Skeletal muscle cell (primary cell): ENCODE results near the gene TMEM186.
A peak's percentile ranks its signal among the peaks of the same experiment; 100 is the strongest.
"Not testable (repeated sequence)": the region's sequence is repeated elsewhere in the genome, so short reads cannot be mapped to it uniquely, and the experiment has no call there.

Experiments used
- DNase-seq: peaks from one replicate; pipeline ENCODE4 v3.0.0-alpha.2; 2010; ENCODE audit warnings: low read depth
- H3K4me3 ChIP-seq: 2 replicates; pipeline ENCODE4 v1.5.1; 2011; ENCODE audit warnings: low read depth, mild to moderate bottlenecking, control low read depth, low read length, moderate library complexity

TMEM186 gene

GRCh38 chr16:8814095-8814806 is 16.8 kb upstream of the TMEM186 start:
- H3K4me3 ChIP-seq, result no peak overlapping the region
- DNase-seq, result no peak

GRCh38 chr16:8812162-8812843 is 14.9 kb upstream of the TMEM186 start:
- no peak for DNase-seq
- no peak overlapping the region for H3K4me3 ChIP-seq

- no peak overlapping the region for H3K4me3 ChIP-seq
- DNase-seq, result no peak
Observed at GRCh38 chr16:8808613-8809353, 11.3 kb upstream of the TMEM186 start.

- no peak for DNase-seq
- H3K4me3 ChIP-seq, result no peak overlapping the region
Observed at GRCh38 chr16:8808009-8808408, 10.6 kb upstream of the TMEM186 start.

GRCh38 chr16:8807189-8807588 is 9.8 kb upstream of the TMEM186 start:
- H3K4me3 ChIP-seq, result no peak overlapping the region
- DNase-seq, result no peak

- DNase-seq, result no peak
- H3K4me3 ChIP-seq, result no peak overlapping the region
Observed at GRCh38 chr16:8806272-8806983, 9.0 kb upstream of the TMEM186 start.

GRCh38 chr16:8804313-8804712 is 6.9 kb upstream of the TMEM186 start:
- no peak overlapping the region for H3K4me3 ChIP-seq
- no peak for DNase-seq

- not testable (repeated sequence) for H3K4me3 ChIP-seq, DNase-seq
Observed at GRCh38 chr16:8803733-8804132, 6.3 kb upstream of the TMEM186 start.

- no peak overlapping the region for H3K4me3 ChIP-seq
- DNase-seq, result no peak
Observed at GRCh38 chr16:8801701-8802100, 4.3 kb upstream of the TMEM186 start.

- DNase-seq, result no peak
Observed at GRCh38 chr16:8798535-8799157, 1.2 kb upstream of the TMEM186 start.

GRCh38 chr16:8798174-8798527 is 712 bp upstream of the TMEM186 start:
- peak overlapping the region; percentile 88 for H3K4me3 ChIP-seq
- no peak for DNase-seq

More at GRCh38 chr16:8798535-8799157, 1.2 kb upstream of the TMEM186 start:
- peak overlapping the region; percentile 88 for H3K4me3 ChIP-seq

GRCh38 chr16:8796469-8797363 is 723 bp downstream of the TMEM186 start:
- H3K4me3 ChIP-seq, result peak overlapping the region; percentile 88
- DNase-seq, result no peak

GRCh38 chr16:8795818-8796217 is 1.6 kb downstream of the TMEM186 start:
- no peak overlapping the region for H3K4me3 ChIP-seq
- no peak for DNase-seq

GRCh38 chr16:8795091-8795490 is 2.3 kb downstream of the TMEM186 start:
- H3K4me3 ChIP-seq, result no peak overlapping the region
- DNase-seq, result no peak

- no peak for DNase-seq
- no peak overlapping the region for H3K4me3 ChIP-seq
Observed at GRCh38 chr16:8788578-8789172, 8.8 kb downstream of the TMEM186 start.

- DNase-seq, H3K4me3 ChIP-seq: not testable (repeated sequence)
Observed at GRCh38 chr16:8786316-8786715, 11.1 kb downstream of the TMEM186 start.

- no peak for DNase-seq
- no peak overlapping the region for H3K4me3 ChIP-seq
Observed at GRCh38 chr16:8785408-8785807, 12.0 kb downstream of the TMEM186 start.

GRCh38 chr16:8782673-8783072 is 14.8 kb downstream of the TMEM186 start:
- H3K4me3 ChIP-seq, result no peak overlapping the region
- no peak for DNase-seq
